GM12878 (cell line): ENCODE data around the gene TMEM184C. TPM values are rescaled to one million over a fixed set of nuclear protein-coding genes. Genes with fewer than 3 reads are reported as not detected.

ENCODE experiments used
- ATAC-seq: fragments of 200-7000 bp; cut with Tn5 transposase; 3 replicates; pipeline ENCODE4 v1.9.1; 2020; ENCODE audit warnings: mild to moderate bottlenecking, moderate library complexity
- BruUV-seq: library from RNA; stranded (reverse); fragments of 400-500 nt; replicated peaks from 2 replicates; lab custom pipeline; 2021; lab: Mats Ljungman, UMichigan
- CTCF ChIA-PET: fragments of 300-600 bp; sonication (Branson Sonifier 250); formaldehyde crosslinking; extraction: SDS; loops from one replicate; lab custom pipeline; 2021; ENCODE audit warnings: inconsistent platforms; lab: Yijun Ruan, JAX
- POLR2A ChIA-PET: fragments of 350-600 bp; formaldehyde crosslinking; extraction: SDS; loops from one replicate; lab custom pipeline; 2021; ENCODE audit warnings: inconsistent platforms; lab: Charles Lee
- RAD21 ChIA-PET: fragments of 300-600 bp; sonication (Branson Sonifier 250); formaldehyde crosslinking; loops from one replicate; lab custom pipeline; 2023; ENCODE audit warnings: antibody characterized with exemption; ENCODE audit not compliant: unreplicated experiment; lab: Charles Lee
- SMC1A ChIA-PET: fragments of 300-600 bp; sonication (Branson Sonifier 250); formaldehyde crosslinking; loops from one replicate; lab custom pipeline; 2023; ENCODE audit not compliant: unreplicated experiment, uncharacterized antibody; lab: Charles Lee
- DNase-seq: peaks from one replicate; pipeline ENCODE4 v3.0.0-alpha.2; 2011; ENCODE audit warnings: low read depth, low spot score
- FAIRE-seq: peaks from 3 replicates; lab custom pipeline; 2011; peaks lifted over from hg19 to GRCh38; lab: Jason Lieb, UNC
- H2AFZ ChIP-seq: 2 replicates; pipeline ENCODE4 v1.6.0; 2011; ENCODE audit warnings: low read depth, low read length, control low read depth; ENCODE audit not compliant: control insufficient read depth
- H3K27ac ChIP-seq: 2 replicates; pipeline ENCODE4 v1.5.1; 2011; ENCODE audit warnings: control low read depth; ENCODE audit not compliant: control insufficient read depth, insufficient read depth
- H3K27me3 ChIP-seq, 2 experiments: replicated peaks in 1 of 2; 2 replicates each; pipeline versions ENCODE4 v1.6.0 to v1.6.1; 2011; ENCODE audit warnings: low read length in 1 of 2; ENCODE audit not compliant: control insufficient read depth in 2 of 2, insufficient read depth in 2 of 2
- H3K36me3 ChIP-seq, 2 experiments: 2 replicates each; pipeline ENCODE4 v1.5.1; 2011; ENCODE audit warnings: low read length in 1 of 2; ENCODE audit not compliant: control insufficient read depth in 2 of 2, insufficient read depth in 2 of 2
- H3K4me1 ChIP-seq: 2 replicates; pipeline ENCODE4 v1.6.1; 2011; ENCODE audit warnings: mild to moderate bottlenecking, low read length, moderate library complexity, mixed read lengths; ENCODE audit not compliant: control insufficient read depth, insufficient read depth
- H3K4me2 ChIP-seq: 2 replicates; pipeline ENCODE4 v1.6.0; 2011; ENCODE audit warnings: control low read depth; ENCODE audit not compliant: control insufficient read depth, insufficient read depth
- H3K4me3 ChIP-seq: fragments of 200-600 bp; sonication (generic); 2 replicates; pipeline ENCODE4 v1.5.1; 2016
- H3K79me2 ChIP-seq: 2 replicates; pipeline ENCODE4 v1.6.0; 2011; ENCODE audit warnings: low read length; ENCODE audit not compliant: control insufficient read depth, insufficient read depth
- H3K9ac ChIP-seq: 2 replicates; pipeline ENCODE4 v1.8.0; 2011; ENCODE audit warnings: low read length, control low read depth, mixed read lengths; ENCODE audit not compliant: control insufficient read depth, insufficient read depth
- H3K9me3 ChIP-seq: replicated peaks from 3 replicates; pipeline ENCODE4 v1.5.1; 2011; ENCODE audit warnings: mild to moderate bottlenecking, low read length; ENCODE audit not compliant: control insufficient read depth, insufficient read depth
- H4K20me1 ChIP-seq: 2 replicates; pipeline ENCODE4 v1.6.0; 2011; ENCODE audit not compliant: control insufficient read depth, insufficient read depth
- BRCA1 ChIP-seq: IDR thresholded peaks from 2 replicates; pipeline ENCODE4 v1.6.1; 2011; ENCODE audit warnings: low read depth, low read length, improper control_type of control experiment
- ETV6 ChIP-seq, 2 experiments: fragments of 450-650 bp in 1 of 2; IDR thresholded peaks in 1 of 2; conservative IDR thresholded peaks in 1 of 2; 2 replicates each; pipeline ENCODE4 v1.6.1; 2014; ENCODE audit warnings: antibody characterized with exemption in 1 of 2, borderline replicate concordance in 1 of 2, low read depth in 1 of 2, mild to moderate bottlenecking in 1 of 2, moderate library complexity in 1 of 2
- FOXM1 ChIP-seq: IDR thresholded peaks from 2 replicates; pipeline ENCODE4 v1.6.1; 2012; ENCODE audit warnings: low read depth, mild to moderate bottlenecking, inconsistent platforms, low read length, moderate library complexity
- MTA2 ChIP-seq: fragments of 450-650 bp; IDR thresholded peaks from 2 replicates; pipeline ENCODE4 v1.6.1; 2016; ENCODE audit warnings: low read depth, mild to moderate bottlenecking, moderate library complexity
- RAD21 ChIP-seq: IDR thresholded peaks from 2 replicates; pipeline ENCODE4 v1.6.1; 2011; ENCODE audit warnings: mild to moderate bottlenecking, low read depth, low read length, moderate library complexity; ENCODE audit not compliant: insufficient read depth
- ZBED1 ChIP-seq: IDR thresholded peaks from 2 replicates; pipeline ENCODE4 v1.6.1; 2016; ENCODE audit warnings: borderline replicate concordance
- WGBS: methylation state at CpG from one replicate; pipeline ENCODE4 v1.1.6; 2016; ENCODE audit warnings: low lambda C conversion rate; ENCODE audit not compliant: insufficient replicate concordance, insufficient coverage; ENCODE audit errors: missing lambda C conversion rate; 5-methylcytosine and 5-hydroxymethylcytosine counted together
- in situ Hi-C: fragments of 300-500 bp; cut with MboI; formaldehyde crosslinking; loops from 9 replicates; pipeline ENCODE4 v1.14.3; 2018; ENCODE audit warnings: mixed read lengths
- intact Hi-C: fragments of 100-400 bp; cut with micrococcal nuclease; formaldehyde crosslinking; loops from one replicate; pipeline ENCODE4 v1.14.2; 2022; ENCODE audit not compliant: unreplicated experiment
- polyA plus RNA-seq, 11 experiments: library from polyadenylated mRNA; depleted of rRNA in 4 of 11; unstranded in 6 of 11; stranded (reverse) in 5 of 11; fragments of >200 nt; fragmentation: Nextera tagmentation in 4 of 11; fragmentation: Illumina TruSeq in 1 of 11; extraction: Ambion mirVana in 4 of 11; extraction: Trizol in 1 of 11; gene quantifications; 1 replicate in 1 of 11; 2 replicates in 10 of 11; pipeline versions ENCODE4 v1.2.1 to v1.2.3, GENCODE V29; 2011 to 2016; ENCODE audit warnings: inconsistent platforms in 2 of 11, missing spikeins in 2 of 11, low read depth in 1 of 11
- total RNA-seq, 4 experiments: library from RNA; depleted of rRNA in 3 of 4; stranded (reverse); fragments of >200 nt in 3 of 4; fragmentation: Illumina TruSeq in 1 of 4; extraction: Trizol in 1 of 4; gene quantifications; 2 replicates each; pipeline versions ENCODE4 v1.2.1 to v1.2.3, GENCODE V29; 2013 to 2021
- TF ChIP-seq, protein P1 (sequence below): IDR thresholded peaks from 2 replicates; pipeline ENCODE4 v1.6.1; 2012; ENCODE audit warnings: improper control_type of control experiment, low read depth, low read length; ENCODE audit not compliant: insufficient replicate concordance

TMEM184C gene
- total and polyA plus RNA-seq, 10 of the 15 experiments (the other 5 are each of a cell fraction or from before 2014, with no cell fraction given): 3.4 to 22.6 (median 18.2) TPM

DNA sequence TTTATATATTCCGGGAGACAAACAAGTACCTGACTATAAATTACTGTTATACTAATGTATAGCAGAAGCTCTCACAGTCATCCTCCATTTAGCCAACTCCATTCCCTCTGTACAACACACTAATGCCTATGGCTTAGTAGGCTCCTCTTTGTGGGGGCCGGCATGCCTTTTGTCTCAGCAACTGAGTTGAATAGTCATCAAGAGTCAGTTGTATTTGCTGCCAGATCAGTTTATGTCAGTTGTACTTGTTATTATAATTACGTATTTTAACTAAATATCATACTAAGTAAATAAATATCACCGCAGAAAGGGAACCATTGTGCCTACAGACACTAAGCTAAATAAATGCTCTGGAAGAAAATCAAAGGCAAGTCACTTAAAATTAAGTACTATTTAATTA is 56.9 kb downstream of the TMEM184C start:
- H4K20me1 ChIP-seq: no peaks in the 10 kb centered on the region
- TF ChIP-seq MTA2 (no peak), RAD21 (no peak), ZBED1 (no peak), BRCA1 (no peak), ETV6 (conservative IDR thresholded peaks at IDR 0.05 in 1 of 2, IDR thresholded peaks at IDR 0.05 in 1 of 2; ENCODE audit: borderline replicate concordance in 1 of 2, low read depth in 1 of 2) (no peak), FOXM1 (no peak)
- TF ChIP-seq, protein P1, sequence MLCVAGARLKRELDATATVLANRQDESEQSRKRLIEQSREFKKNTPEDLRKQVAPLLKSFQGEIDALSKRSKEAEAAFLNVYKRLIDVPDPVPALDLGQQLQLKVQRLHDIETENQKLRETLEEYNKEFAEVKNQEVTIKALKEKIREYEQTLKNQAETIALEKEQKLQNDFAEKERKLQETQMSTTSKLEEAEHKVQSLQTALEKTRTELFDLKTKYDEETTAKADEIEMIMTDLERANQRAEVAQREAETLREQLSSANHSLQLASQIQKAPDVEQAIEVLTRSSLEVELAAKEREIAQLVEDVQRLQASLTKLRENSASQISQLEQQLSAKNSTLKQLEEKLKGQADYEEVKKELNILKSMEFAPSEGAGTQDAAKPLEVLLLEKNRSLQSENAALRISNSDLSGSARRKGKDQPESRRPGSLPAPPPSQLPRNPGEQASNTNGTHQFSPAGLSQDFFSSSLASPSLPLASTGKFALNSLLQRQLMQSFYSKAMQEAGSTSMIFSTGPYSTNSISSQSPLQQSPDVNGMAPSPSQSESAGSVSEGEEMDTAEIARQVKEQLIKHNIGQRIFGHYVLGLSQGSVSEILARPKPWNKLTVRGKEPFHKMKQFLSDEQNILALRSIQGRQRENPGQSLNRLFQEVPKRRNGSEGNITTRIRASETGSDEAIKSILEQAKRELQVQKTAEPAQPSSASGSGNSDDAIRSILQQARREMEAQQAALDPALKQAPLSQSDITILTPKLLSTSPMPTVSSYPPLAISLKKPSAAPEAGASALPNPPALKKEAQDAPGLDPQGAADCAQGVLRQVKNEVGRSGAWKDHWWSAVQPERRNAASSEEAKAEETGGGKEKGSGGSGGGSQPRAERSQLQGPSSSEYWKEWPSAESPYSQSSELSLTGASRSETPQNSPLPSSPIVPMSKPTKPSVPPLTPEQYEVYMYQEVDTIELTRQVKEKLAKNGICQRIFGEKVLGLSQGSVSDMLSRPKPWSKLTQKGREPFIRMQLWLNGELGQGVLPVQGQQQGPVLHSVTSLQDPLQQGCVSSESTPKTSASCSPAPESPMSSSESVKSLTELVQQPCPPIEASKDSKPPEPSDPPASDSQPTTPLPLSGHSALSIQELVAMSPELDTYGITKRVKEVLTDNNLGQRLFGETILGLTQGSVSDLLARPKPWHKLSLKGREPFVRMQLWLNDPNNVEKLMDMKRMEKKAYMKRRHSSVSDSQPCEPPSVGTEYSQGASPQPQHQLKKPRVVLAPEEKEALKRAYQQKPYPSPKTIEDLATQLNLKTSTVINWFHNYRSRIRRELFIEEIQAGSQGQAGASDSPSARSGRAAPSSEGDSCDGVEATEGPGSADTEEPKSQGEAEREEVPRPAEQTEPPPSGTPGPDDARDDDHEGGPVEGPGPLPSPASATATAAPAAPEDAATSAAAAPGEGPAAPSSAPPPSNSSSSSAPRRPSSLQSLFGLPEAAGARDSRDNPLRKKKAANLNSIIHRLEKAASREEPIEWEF: no peak
- H3K27me3 ChIP-seq: no peaks in the 10 kb centered on the region
- ChIA-PET SMC1A (interaction anchor here (1.3 kb wide), 1 partner anchor 193 kb away, joined by 5 read pairs; no protein-coding TSS in a partner anchor), RAD21 (interaction anchor here (1.6 kb wide), 1 partner anchor 193 kb away, joined by 6 read pairs; no protein-coding TSS in a partner anchor), POLR2A (interaction anchor here (1.5 kb wide), 1 partner anchor 9 kb away, joined by 6 read pairs; no protein-coding TSS in a partner anchor), CTCF (interaction anchor here (0.8 to 6.3 kb wide), 3 partner anchors 192 to 243 kb away, joined by 3 to 34 read pairs (median 3); no protein-coding TSS in a partner anchor)
- no peak overlapping the region for H3K27ac ChIP-seq
- no peak overlapping the region for H3K4me3 ChIP-seq
- H3K4me2 ChIP-seq: no peak overlapping the region
- H3K9me3 ChIP-seq: no peaks in the 10 kb centered on the region; the same call in 1 of the 3 replicates
- no peaks in the 10 kb centered on the region for H3K4me1 ChIP-seq
- in situ Hi-C loops (no loop called here), intact Hi-C loops (no loop called here)
- DNase-seq (no peak), ATAC-seq (no peak), FAIRE-seq (no peak)
- no peaks in the 10 kb centered on the region; the same call in 1 of the 2 replicates for H3K79me2 ChIP-seq
- peaks cover 1 to 5% of the 10 kb centered on the region in 2 experiments; a peak in 2 of 4 replicates for H3K36me3 ChIP-seq
- no peak overlapping the region for H2AFZ ChIP-seq
- H3K9ac ChIP-seq: no peak overlapping the region
- BruUV-seq: no TSS peak
- 96% methylated on average over 4 of the region's 4 CpGs for WGBS
